Activated T-cell treated with anti-CD3 and anti-CD28 coated beads for 4 hours (primary cell): ENCODE measurements around the gene EVA1B.

Source experiments
- DNase-seq: peaks from one replicate; pipeline ENCODE4 v3.0.0-alpha.2; 2020

EVA1B gene

GRCh38 chr1:36345353-36345752 lies 21.9 kb upstream of the EVA1B start:
- no peak for DNase-seq

GRCh38 chr1:36344395-36344680 lies 20.9 kb upstream of the EVA1B start:
- DNase-seq, result no peak

- no peak for DNase-seq
Measured at GRCh38 chr1:36343651-36344394, 20.4 kb upstream of the EVA1B start.

DNA sequence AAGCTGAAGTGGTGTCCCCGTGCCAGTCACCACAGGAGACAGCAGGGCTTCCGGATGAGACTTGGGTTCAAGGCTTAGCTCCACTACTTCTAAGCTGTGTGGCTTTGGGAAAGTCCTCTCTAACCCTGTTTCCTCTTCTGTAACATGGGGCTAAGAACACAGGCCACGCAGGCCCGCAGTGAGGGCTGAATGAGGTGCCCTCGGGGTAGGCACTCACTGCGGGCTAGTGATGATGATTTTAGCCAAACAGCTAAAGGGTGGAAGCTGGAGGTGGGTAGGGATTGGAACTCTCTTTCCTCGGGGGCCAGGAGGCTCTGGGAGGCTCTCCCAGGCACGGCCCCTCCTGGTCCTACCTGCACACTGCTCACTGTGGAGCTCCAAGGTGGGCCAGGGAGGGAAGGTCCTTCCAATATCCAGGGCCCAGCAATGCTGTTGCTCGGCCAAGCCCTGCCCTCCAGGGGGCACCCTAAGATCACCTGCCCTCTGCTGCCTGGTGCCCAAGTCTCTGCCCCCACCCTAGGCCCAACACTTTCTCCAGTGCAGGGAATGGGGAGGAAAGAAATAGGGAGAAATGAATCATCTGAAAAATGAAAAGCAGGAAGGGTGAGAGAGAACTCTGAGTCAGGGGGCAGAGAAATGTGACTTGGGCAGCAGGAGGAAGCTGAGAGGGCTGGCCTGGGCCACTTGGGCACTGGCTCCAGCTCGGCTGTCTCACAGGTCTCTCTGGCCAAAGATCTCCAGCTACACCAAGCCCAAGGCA lies 19.2 kb upstream of the EVA1B start:
- DNase-seq, result peak; percentile 47

GRCh38 chr1:36341626-36342320 lies 18.3 kb upstream of the EVA1B start:
- DNase-seq, result no peak

- DNase-seq, result no peak
Measured at GRCh38 chr1:36339615-36340014, 16.2 kb upstream of the EVA1B start.

GRCh38 chr1:36339215-36339614 lies 15.8 kb upstream of the EVA1B start:
- DNase-seq, result no peak

GRCh38 chr1:36337830-36338229 lies 14.4 kb upstream of the EVA1B start:
- no peak for DNase-seq

DNA sequence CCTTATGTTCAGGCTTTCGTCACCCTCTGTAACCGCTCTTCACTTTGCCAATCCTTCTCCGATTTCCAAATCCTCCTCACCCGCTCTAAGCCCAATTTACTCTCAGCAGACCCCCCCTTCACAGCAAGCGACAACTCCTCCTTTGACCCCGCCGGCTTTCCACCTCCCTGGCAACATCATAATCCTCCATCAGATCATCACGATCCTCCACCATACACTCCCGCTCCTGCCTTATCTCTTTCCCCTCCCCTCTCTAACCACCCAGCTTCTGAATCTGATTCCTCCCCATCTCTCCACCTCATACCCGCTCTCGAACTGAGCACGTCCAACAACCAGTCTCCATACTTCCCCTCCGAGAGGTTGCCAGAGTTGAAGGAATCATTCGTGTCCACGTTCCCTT lies 7.5 kb upstream of the EVA1B start:
- no peak for DNase-seq

DNA sequence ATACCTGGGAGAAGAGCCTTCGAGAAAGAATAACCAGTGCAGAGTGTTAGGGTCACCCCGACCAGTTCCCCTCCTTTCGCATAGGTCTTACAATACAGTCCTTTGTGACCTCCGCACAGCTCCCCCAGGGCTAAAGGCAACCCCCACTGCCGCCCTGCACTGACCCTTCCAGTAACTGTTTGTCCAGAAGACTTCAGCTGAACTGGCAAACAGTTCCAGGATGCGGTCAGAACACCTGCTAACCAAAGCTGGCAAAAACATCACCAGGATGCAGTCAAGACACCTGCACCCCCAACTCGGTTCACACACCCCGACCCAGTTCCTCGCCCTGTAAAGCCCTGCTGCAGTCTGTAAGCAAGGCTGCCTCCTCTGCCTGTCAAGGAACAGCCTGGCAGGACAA lies 6.4 kb upstream of the EVA1B start:
- no peak for DNase-seq

GRCh38 chr1:36328713-36329112 lies 5.3 kb upstream of the EVA1B start:
- no peak for DNase-seq

DNA sequence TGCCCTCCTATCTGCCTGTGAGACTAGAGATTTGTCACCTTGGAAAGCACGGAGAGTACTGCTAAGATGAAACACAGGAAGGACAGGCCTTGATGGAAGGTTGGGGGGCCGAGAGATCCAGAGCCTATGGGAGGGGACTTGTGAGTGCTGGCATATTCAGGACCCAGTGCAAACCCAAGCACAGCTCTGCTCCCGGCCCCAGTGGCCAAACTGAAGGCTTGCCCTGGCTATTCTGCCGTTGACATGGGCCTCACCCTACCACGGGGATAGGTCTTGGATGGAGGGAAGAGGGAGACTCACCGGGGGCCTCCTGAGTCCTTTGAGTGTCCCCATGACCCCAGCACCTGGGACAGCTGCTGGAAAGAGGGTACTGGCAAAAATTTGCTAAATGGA lies 4.6 kb upstream of the EVA1B start:
- DNase-seq, result no peak

DNA sequence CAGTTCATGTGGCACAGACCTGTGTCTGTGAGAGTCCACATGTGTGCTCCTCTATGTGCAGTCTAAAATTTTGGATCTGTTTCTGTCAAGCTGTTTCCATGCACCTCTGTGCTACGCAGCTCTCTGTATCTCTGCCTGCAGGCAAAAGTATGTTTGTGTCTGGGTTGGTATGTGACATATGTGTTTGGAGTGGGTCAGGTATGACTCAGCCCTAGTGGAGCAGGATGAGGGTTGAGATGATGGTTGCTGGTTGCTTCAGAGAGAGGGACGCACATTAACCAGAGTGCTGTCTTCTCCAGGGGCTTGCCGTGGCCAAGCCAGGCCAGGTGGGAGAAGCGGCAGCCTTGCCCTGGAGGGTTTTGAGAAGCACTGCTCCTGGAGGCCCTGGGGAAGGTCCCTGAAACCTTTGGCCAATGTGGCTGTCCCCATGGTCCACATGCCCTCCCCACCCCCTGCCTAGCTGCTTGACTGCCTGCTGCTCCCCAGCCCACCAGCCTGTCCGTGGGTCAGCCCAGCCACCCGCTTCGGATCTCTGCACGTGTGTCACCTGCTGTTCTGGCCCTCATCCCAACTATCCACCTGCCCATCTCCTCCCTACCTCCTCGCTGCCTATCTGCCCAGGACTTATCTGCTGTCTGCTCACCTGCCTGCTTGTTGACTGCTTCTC lies 4.1 kb upstream of the EVA1B start:
- no peak for DNase-seq

DNA sequence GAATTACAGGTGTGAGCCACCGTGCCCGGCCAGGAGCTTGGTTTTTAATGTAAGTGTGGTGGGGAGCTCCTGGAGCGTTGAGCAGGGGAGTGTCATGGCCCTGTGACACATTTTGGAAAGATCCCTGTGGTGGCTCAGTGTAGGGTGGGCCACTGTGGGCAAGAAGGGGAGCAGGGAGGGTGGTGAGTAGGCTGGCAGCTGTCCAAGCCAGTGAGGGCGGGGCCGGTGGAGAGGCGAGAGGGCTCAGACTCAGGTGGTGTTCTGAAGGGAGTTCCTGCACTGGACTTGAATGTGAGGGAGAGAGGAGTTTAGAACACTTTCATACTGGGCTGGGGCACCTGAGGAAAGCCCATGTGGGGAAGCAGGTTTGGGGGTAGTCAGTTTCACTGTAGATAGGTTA lies 3.1 kb upstream of the EVA1B start:
- no peak for DNase-seq

GRCh38 chr1:36324353-36324703 lies 883 bp upstream of the EVA1B start:
- DNase-seq, result no peak

- peak; percentile 14 for DNase-seq
Measured at GRCh38 chr1:36322786-36323635, 434 bp downstream of the EVA1B start.

DNA sequence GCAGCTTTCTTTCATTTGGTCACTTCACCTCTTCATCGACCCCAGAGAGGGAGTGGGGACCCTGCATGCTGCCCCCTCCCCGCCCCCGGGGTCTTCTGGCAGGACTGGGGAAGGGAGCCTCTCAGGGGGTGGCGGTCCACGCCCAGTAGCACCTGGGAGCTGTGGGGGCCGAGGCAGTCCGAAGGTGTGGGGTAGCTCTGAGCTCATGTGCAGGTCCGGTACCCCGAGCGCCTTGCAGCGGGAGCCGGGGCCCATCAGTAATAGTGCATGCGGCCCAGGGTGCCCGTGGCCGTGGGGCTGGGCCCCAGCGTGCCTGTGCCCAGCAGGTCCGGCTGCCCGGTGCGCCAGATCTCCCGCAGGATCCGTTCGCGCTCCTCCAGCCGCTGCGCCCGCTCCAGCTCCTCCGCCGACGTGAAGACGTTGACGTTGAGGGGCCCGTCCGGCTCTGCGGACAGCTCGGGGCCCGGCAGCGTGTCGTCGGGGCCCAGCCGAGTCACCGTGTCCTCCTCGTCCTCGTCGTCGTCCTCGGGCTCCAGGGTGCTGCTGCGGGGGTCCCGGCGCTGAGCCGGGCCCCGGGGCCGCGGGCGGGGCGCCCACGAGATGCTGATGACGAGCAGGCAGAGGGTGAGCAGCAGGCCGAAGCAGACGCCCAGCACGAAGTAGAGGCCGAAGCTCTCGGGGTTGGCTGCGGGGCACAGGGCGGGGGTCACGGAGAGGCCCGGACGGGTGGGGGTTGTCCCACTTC lies 1.2 kb downstream of the EVA1B start:
- no peak for DNase-seq

- DNase-seq, result no peak
Measured at GRCh38 chr1:36321119-36321951, 2.1 kb downstream of the EVA1B start.

- DNase-seq, result no peak
Measured at GRCh38 chr1:36320767-36321118, 2.7 kb downstream of the EVA1B start.

GRCh38 chr1:36320291-36320761 lies 3.1 kb downstream of the EVA1B start:
- DNase-seq, result no peak

GRCh38 chr1:36309397-36309796 lies 14.0 kb downstream of the EVA1B start:
- DNase-seq, result no peak
